ENCODE results near the gene EXOC6B.

The EXOC6B gene

GRCh38 chr2:72747344-72747743, 78.5 kb downstream of the EXOC6B start:
- CTCF ChIA-PET, result interaction anchor here (0.6 to 2.0 kb wide), 7 partner anchors 9 to 963 kb away, joined by 3 to 10 read pairs (median 4); no protein-coding TSS in a partner anchor
- POLR2A ChIA-PET, result no interaction called here

GRCh38 chr2:72745679-72746368, 80.0 kb downstream of the EXOC6B start:
- POLR2A ChIA-PET, result no interaction called here
- no peak for TF ChIP-seq ZNF23 (tag by site-specific recombination; IDR thresholded peaks at IDR 0.05; ENCODE audit: borderline replicate concordance)
- no peak for TF ChIP-seq ZNF112 (tag by site-specific recombination; IDR thresholded peaks at IDR 0.05)
- TF ChIP-seq ZNF660 (tag by site-specific recombination; IDR thresholded peaks at IDR 0.05), result no peak
- TF ChIP-seq CTCF (tag by site-specific recombination; IDR thresholded peaks at IDR 0.05), result peak; percentile 36; the same call in 1 of the 2 replicates
- peak; percentile 81 for TF ChIP-seq ZNF362 (tag by site-specific recombination; IDR thresholded peaks at IDR 0.05)
- no peak for TF ChIP-seq ZNF692 (tag by site-specific recombination; IDR thresholded peaks at IDR 0.05)
- no peak for TF ChIP-seq REPIN1 (tag by site-specific recombination; IDR thresholded peaks at IDR 0.05; ENCODE audit: low read depth)
- no peak for TF ChIP-seq OVOL3 (tag by site-specific recombination; IDR thresholded peaks at IDR 0.05)
- no peak for TF ChIP-seq ZNF10 (tag by site-specific recombination; IDR thresholded peaks at IDR 0.05)
- peak; percentile 76 for TF ChIP-seq ZNF654 (tag by site-specific recombination; IDR thresholded peaks at IDR 0.05; ENCODE audit: low read depth)
- TF ChIP-seq ZNF785 (tag by site-specific recombination; IDR thresholded peaks at IDR 0.05), result no peak
- TF ChIP-seq SCRT2 (tag by site-specific recombination; IDR thresholded peaks at IDR 0.05), result no peak
- TF ChIP-seq TCF7L2 (IDR thresholded peaks at IDR 0.05; ENCODE audit: borderline replicate concordance, low read depth, low read length), result no peak
- TF ChIP-seq ZNF354C (tag by site-specific recombination; IDR thresholded peaks at IDR 0.05; ENCODE audit: borderline replicate concordance, low read depth), result no peak
- TF ChIP-seq ZNF488 (tag by site-specific recombination; IDR thresholded peaks at IDR 0.05), result no peak
- no peaks in the 10 kb centered on the region for H3K9me3 ChIP-seq (ENCODE audit: control insufficient read depth, insufficient read depth, low read depth, low read length)

More at GRCh38 chr2:72747344-72747743, 78.5 kb downstream of the EXOC6B start:
- H3K27ac ChIP-seq (ENCODE audit: extremely low read depth, low read depth, low read length), result no peak overlapping the region
- H3K4me3 ChIP-seq (ENCODE audit: low read depth, low read length), result no peak overlapping the region
- TF ChIP-seq PRDM1 (tag by site-specific recombination; IDR thresholded peaks at IDR 0.05) (0 out of 2 replicates have a peak, but pooled peaks have one; percentile 44), ZNF426 (tag by site-specific recombination; IDR thresholded peaks at IDR 0.05) (no peak)
- no peaks in the 10 kb centered on the region for H3K4me1 ChIP-seq (ENCODE audit: control insufficient read depth, insufficient read depth, low read length)
- no peaks in the 10 kb centered on the region for H3K36me3 ChIP-seq (ENCODE audit: control insufficient read depth in 2 of 2, insufficient read depth in 1 of 2, low read length in 2 of 2)
- H3K9me3 ChIP-seq (ENCODE audit: control insufficient read depth, insufficient read depth, low read depth, low read length), result no peaks in the 10 kb centered on the region

More at GRCh38 chr2:72745679-72746368, 80.0 kb downstream of the EXOC6B start:
- CTCF ChIA-PET, result interaction anchor here (0.6 to 3.3 kb wide), 25 partner anchors 8 to 1200 kb away, joined by 3 to 15 read pairs (median 4); no protein-coding TSS in a partner anchor
- H3K4me1 ChIP-seq (ENCODE audit: control insufficient read depth, insufficient read depth, low read length), result no peaks in the 10 kb centered on the region
- no peaks in the 10 kb centered on the region for H3K36me3 ChIP-seq (ENCODE audit: control insufficient read depth in 2 of 2, insufficient read depth in 1 of 2, low read length in 2 of 2)
- H3K27ac ChIP-seq (ENCODE audit: extremely low read depth, low read depth, low read length), result no peak overlapping the region
- no peak overlapping the region for H3K4me3 ChIP-seq (ENCODE audit: low read depth, low read length)
